Endothelial cell (in vitro differentiated cells): ENCODE data around the gene C3orf22. TPM values are rescaled to one million over a fixed set of nuclear protein-coding genes. Genes with fewer than 3 reads are reported as not detected.
"Not testable (repeated sequence)": the region's sequence is repeated elsewhere in the genome, so short reads cannot be mapped to it uniquely, and the experiment has no call there.

Experiments used
- DNase-seq: peaks from one replicate; pipeline ENCODE4 v3.0.0; 2021; ENCODE audit warnings: low spot score
- H3K27ac Mint-ChIP-seq: one replicate; pipeline ENCODE4 v1.8.0; 2021; ENCODE audit warnings: mixed read lengths, inconsistent platforms; ENCODE audit not compliant: unreplicated experiment
- H3K27me3 Mint-ChIP-seq: one replicate; pipeline ENCODE4 v1.8.0; 2021; ENCODE audit warnings: mild to moderate bottlenecking, moderate library complexity, mixed read lengths, inconsistent platforms; ENCODE audit not compliant: unreplicated experiment
- H3K36me3 Mint-ChIP-seq: one replicate; pipeline ENCODE4 v1.8.0; 2021; ENCODE audit warnings: mild to moderate bottlenecking, low read depth, mixed read lengths, inconsistent platforms; ENCODE audit not compliant: unreplicated experiment
- H3K4me1 Mint-ChIP-seq: one replicate; pipeline ENCODE4 v1.8.0; 2021; ENCODE audit warnings: mild to moderate bottlenecking, mixed read lengths, inconsistent platforms; ENCODE audit not compliant: unreplicated experiment
- H3K4me3 Mint-ChIP-seq: one replicate; pipeline ENCODE4 v1.8.0; 2021; ENCODE audit warnings: mild to moderate bottlenecking, mixed read lengths, inconsistent platforms; ENCODE audit not compliant: unreplicated experiment
- H3K9me3 Mint-ChIP-seq: one replicate; pipeline ENCODE4 v1.8.0; 2021; ENCODE audit warnings: mixed read lengths, inconsistent platforms; ENCODE audit not compliant: unreplicated experiment
- total RNA-seq: library from RNA; stranded (reverse); fragmentation: NEBNext Ultra II Directional; extraction: Animal tissue kit (Norgen Biotek cat#: 25700); gene quantifications from one replicate; pipeline ENCODE4 v1.2.1, GENCODE V29; 2021; ENCODE audit not compliant: unreplicated experiment
- TF ChIP-seq, protein P1 (sequence below): fragments of 200-600 bp; sonication (generic); IDR thresholded peaks from one replicate; pipeline ENCODE4 v1.5.0; 2021; ENCODE audit warnings: antibody characterized with exemption; ENCODE audit not compliant: unreplicated experiment

Gene C3orf22
- total RNA-seq, 1 donor from 2014 or later: not detected

DNA sequence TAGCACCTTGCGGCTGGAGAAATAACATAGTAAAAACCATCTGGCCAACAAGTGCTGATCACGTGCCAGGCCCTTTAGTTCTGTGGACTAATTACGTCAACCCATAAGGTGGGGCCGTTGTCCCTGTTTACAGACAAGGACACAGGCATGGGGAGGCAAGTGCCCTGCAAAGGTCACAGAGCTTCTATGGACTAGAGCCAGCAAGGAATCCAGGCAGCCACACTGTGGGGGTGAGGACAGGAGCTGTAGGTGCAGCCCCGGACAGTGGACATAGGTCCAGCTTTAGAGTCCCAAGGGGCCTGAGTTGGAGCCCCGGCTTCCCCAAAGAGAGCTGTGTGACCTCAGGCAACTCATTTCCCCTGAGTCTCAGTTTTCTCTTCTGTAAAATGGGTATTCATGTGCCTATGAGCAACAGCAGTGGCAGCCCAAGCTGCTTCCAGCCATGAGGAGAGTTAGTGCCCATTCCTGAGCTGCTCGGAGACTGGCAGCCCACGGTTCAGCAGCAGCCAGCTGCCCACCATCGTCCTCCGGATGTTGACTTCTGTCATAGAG is 20.9 kb downstream of the C3orf22 start:
- TF ChIP-seq, protein P1, sequence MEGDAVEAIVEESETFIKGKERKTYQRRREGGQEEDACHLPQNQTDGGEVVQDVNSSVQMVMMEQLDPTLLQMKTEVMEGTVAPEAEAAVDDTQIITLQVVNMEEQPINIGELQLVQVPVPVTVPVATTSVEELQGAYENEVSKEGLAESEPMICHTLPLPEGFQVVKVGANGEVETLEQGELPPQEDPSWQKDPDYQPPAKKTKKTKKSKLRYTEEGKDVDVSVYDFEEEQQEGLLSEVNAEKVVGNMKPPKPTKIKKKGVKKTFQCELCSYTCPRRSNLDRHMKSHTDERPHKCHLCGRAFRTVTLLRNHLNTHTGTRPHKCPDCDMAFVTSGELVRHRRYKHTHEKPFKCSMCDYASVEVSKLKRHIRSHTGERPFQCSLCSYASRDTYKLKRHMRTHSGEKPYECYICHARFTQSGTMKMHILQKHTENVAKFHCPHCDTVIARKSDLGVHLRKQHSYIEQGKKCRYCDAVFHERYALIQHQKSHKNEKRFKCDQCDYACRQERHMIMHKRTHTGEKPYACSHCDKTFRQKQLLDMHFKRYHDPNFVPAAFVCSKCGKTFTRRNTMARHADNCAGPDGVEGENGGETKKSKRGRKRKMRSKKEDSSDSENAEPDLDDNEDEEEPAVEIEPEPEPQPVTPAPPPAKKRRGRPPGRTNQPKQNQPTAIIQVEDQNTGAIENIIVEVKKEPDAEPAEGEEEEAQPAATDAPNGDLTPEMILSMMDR: no peak
- H3K4me1 Mint-ChIP-seq: peaks cover 5% of the 10 kb centered on the region
- H3K27me3 Mint-ChIP-seq: peaks cover 12% of the 10 kb centered on the region
- H3K36me3 Mint-ChIP-seq: peaks cover 6% of the 10 kb centered on the region
- H3K4me3 Mint-ChIP-seq: no peak overlapping the region
- H3K9me3 Mint-ChIP-seq: no peaks in the 10 kb centered on the region
- no peak overlapping the region for H3K27ac Mint-ChIP-seq
- no peak for DNase-seq

DNA sequence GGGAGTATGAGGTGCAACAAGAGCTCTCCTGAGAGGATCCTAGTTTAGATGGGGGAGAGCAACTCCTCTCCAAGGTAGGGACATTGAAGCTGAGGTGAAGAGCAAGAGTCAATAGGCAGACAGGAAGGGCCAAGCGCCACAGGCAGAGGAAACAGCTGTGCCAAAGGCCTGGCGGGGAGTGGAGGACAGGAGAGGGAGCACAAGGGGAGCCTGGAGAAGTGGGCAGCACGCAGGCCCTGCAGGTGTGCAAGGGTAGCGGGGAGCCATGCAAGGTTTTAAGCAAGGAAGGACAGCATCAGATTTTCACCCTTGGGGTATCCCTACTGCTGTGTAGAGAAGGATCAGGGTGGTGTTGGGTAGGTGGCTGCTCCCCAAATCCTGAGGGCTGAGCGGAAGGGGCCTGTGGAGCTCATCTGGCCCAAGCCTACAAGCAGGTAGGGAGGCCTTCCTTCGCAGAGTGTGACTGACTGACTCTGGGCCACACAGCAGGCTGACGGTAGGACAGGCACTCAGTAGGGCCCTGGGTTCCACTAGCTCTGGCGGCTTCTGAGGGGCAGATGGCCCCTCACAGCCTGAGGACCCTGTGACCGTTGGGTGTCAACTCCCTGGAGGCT is 21.5 kb downstream of the C3orf22 start:
- peaks cover 6% of the 10 kb centered on the region for H3K36me3 Mint-ChIP-seq
- peaks cover 5% of the 10 kb centered on the region for H3K4me1 Mint-ChIP-seq
- H3K9me3 Mint-ChIP-seq: no peaks in the 10 kb centered on the region
- TF ChIP-seq, protein P1: no peak
- H3K27me3 Mint-ChIP-seq: peaks cover 12% of the 10 kb centered on the region
- no peak overlapping the region for H3K4me3 Mint-ChIP-seq
- no peak for DNase-seq
- H3K27ac Mint-ChIP-seq: no peak overlapping the region

DNA sequence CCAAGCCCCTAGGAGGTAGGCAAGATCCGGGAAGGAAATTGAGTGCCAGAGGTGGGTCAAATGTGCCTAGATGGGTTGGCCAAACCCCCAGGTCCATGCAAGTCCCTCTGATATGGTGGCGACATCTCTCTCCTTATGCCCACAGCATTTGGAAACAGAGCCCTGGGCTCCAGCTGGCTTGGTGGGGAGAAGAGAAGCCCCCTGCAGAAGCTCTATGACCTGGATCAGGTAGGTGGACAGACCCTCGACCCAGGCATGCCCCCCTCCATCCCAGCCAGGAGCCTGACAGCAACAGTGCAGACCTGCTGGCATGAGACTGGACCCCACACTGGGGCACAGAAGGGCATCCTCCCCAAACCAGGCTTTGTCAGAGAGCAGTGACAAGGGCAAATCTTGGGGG is 22.6 kb downstream of the C3orf22 start:
- peaks cover 10% of the 10 kb centered on the region for H3K27me3 Mint-ChIP-seq
- TF ChIP-seq, protein P1: no peak
- H3K4me3 Mint-ChIP-seq: no peak overlapping the region
- peaks cover 5% of the 10 kb centered on the region for H3K4me1 Mint-ChIP-seq
- peaks cover 6% of the 10 kb centered on the region for H3K36me3 Mint-ChIP-seq
- no peak for DNase-seq
- no peaks in the 10 kb centered on the region for H3K9me3 Mint-ChIP-seq
- no peak overlapping the region for H3K27ac Mint-ChIP-seq

DNA sequence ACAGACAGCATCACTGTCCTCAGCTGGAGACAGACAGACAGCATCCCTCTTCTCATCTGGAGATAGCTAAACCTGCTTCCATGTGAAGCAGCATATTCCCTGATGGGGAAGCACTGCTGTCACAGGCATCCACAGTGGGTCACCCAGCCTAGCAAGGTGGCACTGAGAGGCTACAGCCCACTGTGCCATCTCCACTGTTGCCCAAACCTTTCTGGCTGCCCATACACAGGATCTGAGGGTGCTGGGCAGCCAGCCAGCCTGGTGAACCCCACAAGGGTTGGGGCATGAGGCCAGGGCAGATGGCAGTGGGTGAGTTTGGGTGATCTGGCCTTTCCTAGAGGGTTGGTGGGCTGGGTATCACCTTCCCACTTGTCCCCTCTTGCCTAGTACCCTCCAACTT is 23.1 kb downstream of the C3orf22 start:
- Mint-ChIP-seq H3K27me3 (peaks cover 10% of the 10 kb centered on the region), H3K36me3 (peaks cover 6% of the 10 kb centered on the region), H3K4me1 (peaks cover 5% of the 10 kb centered on the region), H3K27ac (no peak overlapping the region), H3K4me3 (no peak overlapping the region), H3K9me3 (no peaks in the 10 kb centered on the region)
- TF ChIP-seq, protein P1: no peak
- DNase-seq: no peak

DNA sequence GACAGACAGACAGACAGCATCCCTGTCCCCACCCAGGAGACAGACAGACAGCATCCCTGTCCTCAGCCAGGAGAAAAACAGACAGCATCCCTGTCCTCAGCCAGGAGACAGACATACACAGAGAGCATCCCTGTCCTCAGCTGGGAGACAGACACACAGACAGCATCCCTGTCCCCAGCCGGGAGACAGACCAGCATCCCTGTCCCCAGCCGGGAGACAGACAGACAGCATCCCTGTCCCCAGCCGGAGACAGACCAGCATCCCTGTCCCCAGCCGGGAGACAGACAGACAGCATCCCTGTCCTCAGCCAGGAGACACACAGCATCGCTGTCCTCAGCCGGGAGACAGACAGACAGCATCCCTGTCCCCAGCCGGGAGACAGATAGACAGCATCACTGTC is 24.0 kb downstream of the C3orf22 start:
- H3K36me3 Mint-ChIP-seq, DNase-seq, H3K27me3 Mint-ChIP-seq, H3K4me1 Mint-ChIP-seq, H3K27ac Mint-ChIP-seq, H3K4me3 Mint-ChIP-seq, H3K9me3 Mint-ChIP-seq: not testable (repeated sequence)
